HepG2 (cell line): Measurements from ENCODE around the gene IL10. TPM values are rescaled to one million over a fixed set of nuclear protein-coding genes. Genes with fewer than 3 reads are reported as not detected.

Source experiments
- ATAC-seq: fragments of 200-7000 bp; cut with Tn5 transposase; 3 replicates; pipeline ENCODE4 v1.9.1; 2020; ENCODE audit warnings: mild to moderate bottlenecking, moderate library complexity
- BruUV-seq: library from RNA; stranded (reverse); fragments of 400-500 nt; replicated peaks from 2 replicates; lab custom pipeline; 2021; lab: Mats Ljungman, UMichigan
- CTCF ChIA-PET: fragments of 300-600 bp; formaldehyde crosslinking; extraction: SDS; loops from one replicate; lab custom pipeline; 2021; ENCODE audit warnings: low total read pairs, inconsistent platforms, low intra/inter-chr PET ratio; lab: Yijun Ruan, JAX
- POLR2A ChIA-PET: fragments of 350-600 bp; sonication (Branson Sonifier 250); formaldehyde crosslinking; loops from one replicate; lab custom pipeline; 2020; ENCODE audit warnings: antibody characterized with exemption, inconsistent platforms; lab: Yijun Ruan, JAX
- DNase-seq: peaks from one replicate; pipeline ENCODE4 v3.0.0-alpha.2; 2015; ENCODE audit warnings: low spot score
- FAIRE-seq: peaks from 3 replicates; lab custom pipeline; 2011; peaks lifted over from hg19 to GRCh38; lab: Jason Lieb, UNC
- H2AFZ ChIP-seq: one replicate; pipeline ENCODE4 v1.6.1; 2011; ENCODE audit warnings: low read length, inconsistent platforms
- H3K27ac ChIP-seq: fragments of 300-600 bp; 3 replicates; pipeline ENCODE4 v1.8.0; 2011; ENCODE audit warnings: mixed run types, mild to moderate bottlenecking, mixed read lengths, low read length, inconsistent platforms; ENCODE audit not compliant: insufficient read depth; ENCODE audit errors: extremely low read length
- H3K27me3 ChIP-seq, 2 experiments: fragments of 200-600 bp in 1 of 2; 2 replicates in 1 of 2; 3 replicates in 1 of 2; pipeline versions ENCODE4 v1.6.0 to v1.8.0; 2011; ENCODE audit warnings: low read length in 2 of 2, mild to moderate bottlenecking in 2 of 2, moderate library complexity in 2 of 2, inconsistent platforms in 1 of 2; ENCODE audit not compliant: insufficient read depth in 2 of 2, control insufficient read depth in 1 of 2
- H3K36me3 ChIP-seq, 2 experiments: fragments of 200-600 bp in 1 of 2; replicated peaks in 1 of 2; 2 replicates in 1 of 2; 3 replicates in 1 of 2; pipeline versions ENCODE4 v1.5.1 to v1.8.0; 2011; ENCODE audit warnings: low read length in 2 of 2, inconsistent platforms in 1 of 2; ENCODE audit not compliant: insufficient read depth in 2 of 2, control insufficient read depth in 1 of 2
- H3K4me1 ChIP-seq: 2 replicates; pipeline ENCODE4 v1.5.1; 2012; ENCODE audit warnings: low read length, inconsistent platforms; ENCODE audit not compliant: insufficient read depth
- H3K4me2 ChIP-seq: 2 replicates; pipeline ENCODE4 v1.6.0; 2011; ENCODE audit warnings: low read depth, low read length, inconsistent platforms
- H3K4me3 ChIP-seq, 3 experiments: fragments of 200-600 bp in 1 of 3; sonication (generic), shearing (Covaris generic) in 1 of 3; replicated peaks in 1 of 3; 2 replicates each; pipeline ENCODE4 v1.5.1; 2011 to 2016; ENCODE audit warnings: low read length in 3 of 3, inconsistent platforms in 2 of 3, low read depth in 2 of 3, mild to moderate bottlenecking in 2 of 3, control low read depth in 1 of 3, mixed read lengths in 1 of 3; ENCODE audit not compliant: insufficient read depth in 1 of 3
- H3K79me2 ChIP-seq: one replicate; pipeline ENCODE4 v1.6.1; 2011; ENCODE audit warnings: low read length, inconsistent platforms; ENCODE audit not compliant: insufficient read depth
- H3K9ac ChIP-seq: 2 replicates; pipeline ENCODE4 v1.6.0; 2011; ENCODE audit warnings: mild to moderate bottlenecking, low read depth, low read length, inconsistent platforms; ENCODE audit not compliant: insufficient read depth
- H3K9me3 ChIP-seq: 2 replicates; pipeline ENCODE4 v1.5.1; 2012; ENCODE audit warnings: mild to moderate bottlenecking, low read length
- H4K20me1 ChIP-seq: 2 replicates; pipeline ENCODE4 v1.6.0; 2011; ENCODE audit warnings: inconsistent platforms, mild to moderate bottlenecking, low read length, moderate library complexity; ENCODE audit not compliant: insufficient read depth
- ATAD3A ChIP-seq: sonication (generic); formaldehyde crosslinking; IDR thresholded peaks from 2 replicates; pipeline ENCODE4 v1.4.0; 2020; ENCODE audit warnings: missing genetic modification reagents
- EZH2 ChIP-seq: conservative IDR thresholded peaks from 2 replicates; pipeline ENCODE4 v1.6.1; 2012; ENCODE audit warnings: mild to moderate bottlenecking, low read depth, low read length, moderate library complexity
- MIER2 ChIP-seq: IDR thresholded peaks from 2 replicates; pipeline ENCODE4 v1.6.1; 2016; ENCODE audit warnings: missing biosample characterization, missing genetic modification reagents
- NCOA5 ChIP-seq: sonication (generic); formaldehyde crosslinking; IDR thresholded peaks from 2 replicates; pipeline ENCODE4 v1.4.0; 2020; ENCODE audit warnings: missing genetic modification reagents
- TEAD2 ChIP-seq: sonication (generic); formaldehyde crosslinking; IDR thresholded peaks from 2 replicates; pipeline ENCODE4 v1.9.0; 2021; ENCODE audit warnings: missing genetic modification reagents
- TGIF2 ChIP-seq: IDR thresholded peaks from 2 replicates; pipeline ENCODE4 v1.6.1; 2016; ENCODE audit warnings: control low read depth, missing compliant biosample characterization
- TP53 ChIP-seq: sonication (generic); formaldehyde crosslinking; conservative IDR thresholded peaks from 2 replicates; pipeline ENCODE4 v1.4.0; 2020; ENCODE audit warnings: missing genetic modification reagents
- USF2 ChIP-seq, 2 experiments: sonication (generic) in 1 of 2; formaldehyde crosslinking in 1 of 2; IDR thresholded peaks; 2 replicates each; pipeline versions ENCODE4 v1.5.1 to v1.6.1; 2011 to 2020; ENCODE audit warnings: borderline replicate concordance in 1 of 2, low read depth in 1 of 2, low read length in 1 of 2, mild to moderate bottlenecking in 1 of 2, missing genetic modification reagents in 1 of 2, moderate library complexity in 1 of 2
- ZBTB14 ChIP-seq: sonication (generic); formaldehyde crosslinking; IDR thresholded peaks from 2 replicates; pipeline ENCODE4 v1.4.0; 2020; ENCODE audit warnings: missing genetic modification reagents
- ZMAT5 ChIP-seq: sonication (generic); formaldehyde crosslinking; IDR thresholded peaks from 2 replicates; pipeline ENCODE4 v1.5.0; 2020; ENCODE audit warnings: mild to moderate bottlenecking, low read depth, missing genetic modification reagents, borderline replicate concordance
- ZNF251 ChIP-seq: sonication (generic); formaldehyde crosslinking; IDR thresholded peaks from 2 replicates; pipeline ENCODE4 v1.9.0; 2021; ENCODE audit warnings: mild to moderate bottlenecking, missing genetic modification reagents
- ZSCAN25 ChIP-seq: sonication (generic); formaldehyde crosslinking; IDR thresholded peaks from 2 replicates; pipeline ENCODE4 v1.8.0; 2022; ENCODE audit warnings: mild to moderate bottlenecking, missing genetic modification reagents
- WGBS: methylation state at CpG from one replicate; pipeline ENCODE4 v1.1.6; 2017; ENCODE audit warnings: low lambda C conversion rate; 5-methylcytosine and 5-hydroxymethylcytosine counted together
- in situ Hi-C: cut with HindIII; loops from 2 replicates; pipeline ENCODE4 v1.10.0; 2017; ENCODE audit warnings: low pct_unique_long_range_greater_than_20kb; ENCODE audit not compliant: extremely low pct_ligation_motif_present
- intact Hi-C: fragments of 100-400 bp; cut with micrococcal nuclease; formaldehyde crosslinking; loops from one replicate; pipeline ENCODE4 v1.10.0; 2022; ENCODE audit not compliant: unreplicated experiment
- polyA plus RNA-seq, 8 experiments: library from polyadenylated mRNA; depleted of rRNA in 3 of 8; stranded (reverse) in 7 of 8; unstranded in 1 of 8; fragments of >200 nt; fragmentation: Illumina TruSeq in 4 of 8; extraction: Trizol in 4 of 8; gene quantifications; 2 replicates each; pipeline versions ENCODE4 v1.2.1 to v1.2.3, GENCODE V29; 2011 to 2016; ENCODE audit warnings: low read depth in 4 of 8, missing spikeins in 1 of 8, mixed read lengths in 1 of 8; ENCODE audit not compliant: insufficient read depth in 1 of 8
- total RNA-seq, 5 experiments: library from RNA; depleted of rRNA; stranded (reverse); fragments of >200 nt; fragmentation: Illumina TruSeq; extraction: Trizol; gene quantifications; 2 replicates each; pipeline ENCODE4 v1.2.3, GENCODE V29; 2016; ENCODE audit warnings: low read depth in 1 of 5
- TF ChIP-seq, protein P1 (sequence below): sonication (generic); formaldehyde crosslinking; IDR thresholded peaks from 2 replicates; pipeline ENCODE4 v1.4.0; 2020; ENCODE audit warnings: missing genetic modification reagents
- TF ChIP-seq, protein P2 (sequence below): sonication (generic); formaldehyde crosslinking; IDR thresholded peaks from 2 replicates; pipeline ENCODE4 v1.4.0; 2020; ENCODE audit warnings: missing genetic modification reagents, borderline replicate concordance

IL10 gene
- total and polyA plus RNA-seq, 2 of the 13 experiments (the other 11 are each of a cell fraction or from before 2014, with no cell fraction given) = not detected

- Histone ChIP-seq H3K4me2 (no peak overlapping the region), H3K4me3 (no peak overlapping the region), H2AFZ (no peak overlapping the region), H3K4me1 (no peaks in the 10 kb centered on the region), H4K20me1 (no peaks in the 10 kb centered on the region), H3K79me2 (no peaks in the 10 kb centered on the region), H3K36me3 (no peaks in the 10 kb centered on the region), H3K9ac (no peak overlapping the region), H3K27ac (no peak overlapping the region), H3K9me3 (no peaks in the 10 kb centered on the region), H3K27me3 (peaks cover 2 to 7% of the 10 kb centered on the region in 2 experiments; a peak in 1 of 5 replicates)
- ATAC-seq = no peak
- WGBS = 17% methylated on average over 3 of the region's 3 CpGs
- ChIA-PET POLR2A (no interaction called here), CTCF (no interaction called here)
- DNase-seq = no peak
- BruUV-seq = no TSS peak
- in situ Hi-C loops (no loop called here), intact Hi-C loops (no loop called here)
- no peak for FAIRE-seq
- TF ChIP-seq ZNF251 (CRISPR knock-in tag) (no peak), ATAD3A (CRISPR knock-in tag) (no peak), TGIF2 (CRISPR knock-in tag) (no peak), NCOA5 (CRISPR knock-in tag) (no peak), TP53 (CRISPR knock-in tag) (no peak), MIER2 (CRISPR knock-in tag) (no peak), TEAD2 (CRISPR knock-in tag) (no peak), EZH2 (no peak), ZSCAN25 (CRISPR knock-in tag) (no peak), ZBTB14 (CRISPR knock-in tag) (no peak), USF2 (IDR thresholded peaks at IDR 0.05; ENCODE audit: low read depth, low read length) (no peak), USF2 (CRISPR knock-in tag; IDR thresholded peaks at IDR 0.05; ENCODE audit: borderline replicate concordance) (no peak), ZMAT5 (CRISPR knock-in tag) (no peak)
- TF ChIP-seq, protein P1, sequence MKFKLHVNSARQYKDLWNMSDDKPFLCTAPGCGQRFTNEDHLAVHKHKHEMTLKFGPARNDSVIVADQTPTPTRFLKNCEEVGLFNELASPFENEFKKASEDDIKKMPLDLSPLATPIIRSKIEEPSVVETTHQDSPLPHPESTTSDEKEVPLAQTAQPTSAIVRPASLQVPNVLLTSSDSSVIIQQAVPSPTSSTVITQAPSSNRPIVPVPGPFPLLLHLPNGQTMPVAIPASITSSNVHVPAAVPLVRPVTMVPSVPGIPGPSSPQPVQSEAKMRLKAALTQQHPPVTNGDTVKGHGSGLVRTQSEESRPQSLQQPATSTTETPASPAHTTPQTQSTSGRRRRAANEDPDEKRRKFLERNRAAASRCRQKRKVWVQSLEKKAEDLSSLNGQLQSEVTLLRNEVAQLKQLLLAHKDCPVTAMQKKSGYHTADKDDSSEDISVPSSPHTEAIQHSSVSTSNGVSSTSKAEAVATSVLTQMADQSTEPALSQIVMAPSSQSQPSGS (CRISPR knock-in tag) = no peak
- TF ChIP-seq, protein P2, sequence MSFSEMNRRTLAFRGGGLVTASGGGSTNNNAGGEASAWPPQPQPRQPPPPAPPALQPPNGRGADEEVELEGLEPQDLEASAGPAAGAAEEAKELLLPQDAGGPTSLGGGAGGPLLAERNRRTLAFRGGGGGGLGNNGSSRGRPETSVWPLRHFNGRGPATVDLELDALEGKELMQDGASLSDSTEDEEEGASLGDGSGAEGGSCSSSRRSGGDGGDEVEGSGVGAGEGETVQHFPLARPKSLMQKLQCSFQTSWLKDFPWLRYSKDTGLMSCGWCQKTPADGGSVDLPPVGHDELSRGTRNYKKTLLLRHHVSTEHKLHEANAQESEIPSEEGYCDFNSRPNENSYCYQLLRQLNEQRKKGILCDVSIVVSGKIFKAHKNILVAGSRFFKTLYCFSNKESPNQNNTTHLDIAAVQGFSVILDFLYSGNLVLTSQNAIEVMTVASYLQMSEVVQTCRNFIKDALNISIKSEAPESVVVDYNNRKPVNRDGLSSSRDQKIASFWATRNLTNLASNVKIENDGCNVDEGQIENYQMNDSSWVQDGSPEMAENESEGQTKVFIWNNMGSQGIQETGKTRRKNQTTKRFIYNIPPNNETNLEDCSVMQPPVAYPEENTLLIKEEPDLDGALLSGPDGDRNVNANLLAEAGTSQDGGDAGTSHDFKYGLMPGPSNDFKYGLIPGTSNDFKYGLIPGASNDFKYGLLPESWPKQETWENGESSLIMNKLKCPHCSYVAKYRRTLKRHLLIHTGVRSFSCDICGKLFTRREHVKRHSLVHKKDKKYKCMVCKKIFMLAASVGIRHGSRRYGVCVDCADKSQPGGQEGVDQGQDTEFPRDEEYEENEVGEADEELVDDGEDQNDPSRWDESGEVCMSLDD (CRISPR knock-in tag) = no peak
Measured at GRCh38 chr1:206800411-206800810, 28.1 kb upstream of the IL10 start.
